H1 (cell line): ENCODE measurements around the gene RNF38. TPM values are rescaled to one million over a fixed set of nuclear protein-coding genes. Genes with fewer than 3 reads are reported as not detected.

Experiments used
- CTCF ChIA-PET: fragments of 300-600 bp; sonication (Branson Sonifier 250); formaldehyde crosslinking; loops from one replicate; lab custom pipeline; 2021; ENCODE audit not compliant: partially characterized antibody; lab: Charles Lee
- POLR2A ChIA-PET: fragments of 300-600 bp; sonication (Branson Sonifier 250); formaldehyde crosslinking; loops from one replicate; lab custom pipeline; 2021; ENCODE audit warnings: inconsistent platforms; ENCODE audit not compliant: partially characterized antibody; lab: Charles Lee
- DNase-seq, 2 experiments: peaks; one replicate each; pipeline versions ENCODE4 v3.0.0 to v3.0.0-alpha.2; 2010 to 2022; ENCODE audit warnings: low spot score in 2 of 2, low read depth in 1 of 2, mixed read lengths in 1 of 2
- FAIRE-seq: peaks from 2 replicates; lab custom pipeline; 2011; peaks lifted over from hg19 to GRCh38; lab: Jason Lieb, UNC
- H2AFZ ChIP-seq: 2 replicates; pipeline ENCODE4 v1.8.1; 2012; ENCODE audit warnings: low read length, inconsistent platforms
- H2AK5ac ChIP-seq: 2 replicates; pipeline ENCODE4 v1.6.1; 2013; ENCODE audit warnings: low read depth, low read length
- H2BK120ac ChIP-seq: replicated peaks from 2 replicates; pipeline ENCODE3; 2013; ENCODE audit warnings: low read depth, low read length, inconsistent platforms
- H2BK12ac ChIP-seq: 2 replicates; pipeline ENCODE4 v1.6.1; 2013; ENCODE audit warnings: low read depth, low read length
- H2BK15ac ChIP-seq: 2 replicates; pipeline ENCODE4 v1.6.1; 2013; ENCODE audit warnings: low read length
- H2BK20ac ChIP-seq: 2 replicates; pipeline ENCODE4 v1.6.1; 2013; ENCODE audit warnings: low read length
- H2BK5ac ChIP-seq: 2 replicates; pipeline ENCODE4 v1.6.1; 2013; ENCODE audit warnings: low read depth, low read length
- H3K14ac ChIP-seq: 2 replicates; pipeline ENCODE4 v1.6.1; 2013; ENCODE audit warnings: inconsistent platforms; ENCODE audit not compliant: insufficient read length
- H3K18ac ChIP-seq: 2 replicates; pipeline ENCODE4 v1.6.1; 2013; ENCODE audit warnings: low read length; ENCODE audit errors: extremely low read depth
- H3K23ac ChIP-seq: 2 replicates; pipeline ENCODE4 v1.6.1; 2013; ENCODE audit warnings: inconsistent platforms; ENCODE audit not compliant: insufficient read length
- H3K23me2 ChIP-seq: 2 replicates; pipeline ENCODE4 v1.6.1; 2013; ENCODE audit warnings: low read depth, low read length
- H3K27ac ChIP-seq: 2 replicates; pipeline ENCODE4 v1.6.1; 2011; ENCODE audit warnings: low read depth, low read length, inconsistent platforms
- H3K27me3 ChIP-seq, 4 experiments: replicated peaks in 1 of 4; 1 replicate in 1 of 4; 2 replicates in 3 of 4; pipeline versions ENCODE4 v1.6.1 to v1.8.1; 2011 to 2013; ENCODE audit warnings: low read length in 3 of 4, mild to moderate bottlenecking in 3 of 4, inconsistent platforms in 2 of 4, mixed read lengths in 2 of 4, moderate library complexity in 1 of 4; ENCODE audit not compliant: control insufficient read depth in 3 of 4, insufficient read depth in 3 of 4; ENCODE audit errors: extremely low read depth in 1 of 4
- H3K36me3 ChIP-seq, 4 experiments: 2 replicates each; pipeline versions ENCODE4 v1.6.1 to v1.8.1; 2011 to 2013; ENCODE audit warnings: mild to moderate bottlenecking in 4 of 4, low read length in 3 of 4, moderate library complexity in 2 of 4, control low read depth in 1 of 4, inconsistent platforms in 1 of 4; ENCODE audit not compliant: insufficient read depth in 4 of 4, control insufficient read depth in 2 of 4
- H3K4ac ChIP-seq: replicated peaks from 2 replicates; pipeline ENCODE3; 2013; ENCODE audit warnings: low read length, low read depth, mixed read lengths, inconsistent platforms; ENCODE audit not compliant: insufficient read length
- H3K4me1 ChIP-seq, 4 experiments: replicated peaks in 1 of 4; 1 replicate in 1 of 4; 2 replicates in 3 of 4; pipeline versions ENCODE4 v1.6.1 to v1.8.1; 2011 to 2013; ENCODE audit warnings: low read length in 3 of 4, inconsistent platforms in 2 of 4, mixed read lengths in 1 of 4; ENCODE audit not compliant: insufficient read depth in 4 of 4, control insufficient read depth in 3 of 4
- H3K4me2 ChIP-seq, 2 experiments: 2 replicates each; pipeline versions ENCODE4 v1.6.1 to v1.8.1; 2011 to 2013; ENCODE audit warnings: low read depth in 2 of 2, low read length in 2 of 2, control low read depth in 1 of 2, inconsistent platforms in 1 of 2, mild to moderate bottlenecking in 1 of 2; ENCODE audit not compliant: insufficient read depth in 1 of 2
- H3K4me3 ChIP-seq, 4 experiments: fragments of 200-600, 300-600 bp in 1 of 4; sonication (generic), shearing (Covaris generic), sonication (Bioruptor Twin) in 1 of 4; 2 replicates each; pipeline versions ENCODE4 v1.5.1 to v1.8.1; 2011 to 2016; ENCODE audit warnings: low read length in 4 of 4, low read depth in 3 of 4, control low read depth in 2 of 4, inconsistent platforms in 2 of 4, mild to moderate bottlenecking in 2 of 4, mixed read lengths in 1 of 4, moderate library complexity in 1 of 4; ENCODE audit not compliant: insufficient read depth in 2 of 4; ENCODE audit errors: extremely low read depth in 1 of 4
- H3K56ac ChIP-seq: replicated peaks from 2 replicates; pipeline ENCODE3; 2013; ENCODE audit warnings: low read depth, mild to moderate bottlenecking, mixed read lengths, low read length, inconsistent platforms; ENCODE audit not compliant: insufficient read length
- H3K79me1 ChIP-seq: 2 replicates; pipeline ENCODE4 v1.6.1; 2013; ENCODE audit warnings: low read depth, low read length, control low read depth
- H3K79me2 ChIP-seq, 2 experiments: 2 replicates each; pipeline versions ENCODE4 v1.6.1 to v1.8.1; 2012 to 2013; ENCODE audit warnings: low read length in 2 of 2, mild to moderate bottlenecking in 2 of 2, inconsistent platforms in 1 of 2; ENCODE audit not compliant: insufficient read depth in 2 of 2, control insufficient read depth in 1 of 2
- H3K9ac ChIP-seq, 4 experiments: replicated peaks in 1 of 4; 1 replicate in 1 of 4; 2 replicates in 3 of 4; pipeline versions ENCODE4 v1.6.1 to v1.8.1; 2011 to 2013; ENCODE audit warnings: low read depth in 3 of 4, low read length in 3 of 4, control low read depth in 2 of 4, mild to moderate bottlenecking in 2 of 4, moderate library complexity in 2 of 4, inconsistent platforms in 1 of 4; ENCODE audit errors: extremely low read depth in 1 of 4
- H3K9me3 ChIP-seq, 2 experiments: 2 replicates each; pipeline versions ENCODE4 v1.6.1 to v1.8.1; 2012 to 2013; ENCODE audit warnings: mild to moderate bottlenecking in 2 of 2, moderate library complexity in 2 of 2, control low read depth in 1 of 2, inconsistent platforms in 1 of 2, low read depth in 1 of 2, low read length in 1 of 2, mixed read lengths in 1 of 2; ENCODE audit not compliant: insufficient read depth in 2 of 2
- H4K20me1 ChIP-seq, 2 experiments: replicated peaks in 1 of 2; 2 replicates each; pipeline versions ENCODE3 to v1.8.1; 2011 to 2013; ENCODE audit warnings: inconsistent platforms in 2 of 2, low read length in 2 of 2, mild to moderate bottlenecking in 1 of 2; ENCODE audit not compliant: insufficient read depth in 2 of 2, control insufficient read depth in 1 of 2
- H4K5ac ChIP-seq: 2 replicates; pipeline ENCODE4 v1.6.1; 2013; ENCODE audit warnings: low read length, low read depth, mixed read lengths, inconsistent platforms; ENCODE audit not compliant: insufficient read length
- H4K8ac ChIP-seq: 2 replicates; pipeline ENCODE4 v1.8.0; 2013; ENCODE audit warnings: mild to moderate bottlenecking, moderate library complexity, low read length, inconsistent platforms; ENCODE audit not compliant: insufficient read depth; ENCODE audit errors: extremely low read depth
- H4K91ac ChIP-seq: replicated peaks from 2 replicates; pipeline ENCODE3; 2013; ENCODE audit warnings: low read length, mixed read lengths, inconsistent platforms; ENCODE audit not compliant: insufficient read length
- CTCF ChIP-seq, 3 experiments: IDR thresholded peaks; 1 replicate in 2 of 3; 2 replicates in 1 of 3; pipeline versions ENCODE4 v1.5.1 to v1.6.1; 2011; ENCODE audit warnings: low read length in 3 of 3, mild to moderate bottlenecking in 3 of 3, inconsistent platforms in 2 of 3, low read depth in 1 of 3, moderate library complexity in 1 of 3; ENCODE audit not compliant: insufficient read depth in 1 of 3; ENCODE audit errors: control extremely low read depth in 1 of 3
- GABPA ChIP-seq: IDR thresholded peaks from 2 replicates; pipeline ENCODE4 v1.6.1; 2011; ENCODE audit warnings: mild to moderate bottlenecking, low read length, moderate library complexity, borderline replicate concordance; ENCODE audit not compliant: insufficient read depth
- NANOG ChIP-seq: IDR thresholded peaks from 2 replicates; pipeline ENCODE4 v1.6.1; 2011; ENCODE audit warnings: low read length, low read depth, mild to moderate bottlenecking, inconsistent platforms; ENCODE audit not compliant: insufficient read depth, poor library complexity, severe bottlenecking
- RAD21 ChIP-seq, 2 experiments: IDR thresholded peaks in 1 of 2; conservative IDR thresholded peaks in 1 of 2; 2 replicates each; pipeline ENCODE4 v1.6.1; 2011; ENCODE audit warnings: low read depth in 2 of 2, low read length in 2 of 2, improper control_type of control experiment in 1 of 2, inconsistent platforms in 1 of 2, mild to moderate bottlenecking in 1 of 2, moderate library complexity in 1 of 2
- RBBP5 ChIP-seq: IDR thresholded peaks from 2 replicates; pipeline ENCODE4 v1.7.1; 2012; ENCODE audit warnings: low read depth, mild to moderate bottlenecking, inconsistent platforms, low read length, moderate library complexity, borderline replicate concordance
- SUZ12 ChIP-seq: fragments of 200-600 bp; sonication (generic); IDR thresholded peaks from 2 replicates; pipeline ENCODE4 v1.6.1; 2012; ENCODE audit warnings: mild to moderate bottlenecking, inconsistent platforms, low read length, moderate library complexity, mixed read lengths
- WGBS, 2 experiments: shearing (Covaris generic) in 1 of 2; methylation state at CpG; one replicate each; pipeline versions ENCODE4 v1.1.6 to v1.1.7; 2013 to 2015; ENCODE audit warnings: low lambda C conversion rate in 2 of 2, mixed read lengths in 2 of 2, inconsistent platforms in 1 of 2, low coverage in 1 of 2, missing lambda C conversion rate in 1 of 2; ENCODE audit not compliant: insufficient replicate concordance in 2 of 2, insufficient coverage in 1 of 2, insufficient read length in 1 of 2; ENCODE audit errors: extremely low coverage in 1 of 2, missing lambda C conversion rate in 1 of 2; 5-methylcytosine and 5-hydroxymethylcytosine counted together
- polyA plus RNA-seq, 7 experiments: library from polyadenylated mRNA; depleted of rRNA in 3 of 7; stranded (reverse) in 5 of 7; unstranded in 2 of 7; fragments of >200 nt in 5 of 7; fragments of 200-250 nt in 2 of 7; gene quantifications; 1 replicate in 5 of 7; 2 replicates in 1 of 7; 4 replicates in 1 of 7; pipeline versions ENCODE4 v1.2.1 to v1.2.3, GENCODE V29; 2011 to 2013; ENCODE audit warnings: missing spikeins in 2 of 7, mixed read lengths in 2 of 7
- total RNA-seq: library from RNA; stranded (reverse); fragmentation: NEBNext Ultra II Directional; extraction: Animal tissue kit (Norgen Biotek cat#: 25700); gene quantifications from 2 replicates; pipeline ENCODE4 v1.2.1, GENCODE V29; 2021

The RNF38 gene
- total and polyA plus RNA-seq, 2 of the 8 experiments (the other 6 are each of a cell fraction or from before 2014, with no cell fraction given): 54.9 to 60.9 TPM

DNA sequence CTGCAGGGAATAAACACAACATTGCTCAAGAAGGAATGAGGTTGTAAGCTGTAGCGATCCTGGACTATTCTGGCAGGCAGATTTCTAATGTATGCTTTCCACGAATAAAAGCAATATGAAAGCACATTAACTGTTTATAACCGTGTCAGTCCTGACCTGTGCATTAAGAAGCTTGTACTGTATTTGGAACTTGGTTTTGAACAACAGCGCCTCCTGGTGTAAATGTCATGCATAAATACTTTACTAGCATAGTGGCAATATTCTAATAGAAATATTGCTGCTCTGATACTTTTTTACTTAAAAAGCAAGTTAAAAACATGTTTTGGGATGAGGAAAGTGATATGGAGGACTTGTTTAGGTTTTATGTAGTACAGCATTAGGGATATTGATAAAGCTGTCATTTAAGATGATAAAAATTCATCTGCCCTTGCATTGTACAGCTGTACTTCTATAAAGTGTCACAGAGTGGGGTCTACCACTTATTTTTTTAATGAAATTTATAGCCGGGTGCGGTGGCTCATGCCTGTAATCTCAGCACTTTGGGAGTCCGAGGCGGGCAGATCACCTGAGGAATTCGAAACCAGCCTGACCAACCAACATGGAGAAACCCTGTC, 71.2 kb downstream of the RNF38 start:
- Histone ChIP-seq H3K4me1 (no peaks in the 10 kb centered on the region), H2BK120ac (no peak overlapping the region), H2BK15ac (no peak overlapping the region), H2AK5ac (no peak overlapping the region), H3K14ac (no peak overlapping the region), H3K9ac (no peak overlapping the region), H3K36me3 (peaks cover 0 to 3% (median 0%) of the 10 kb centered on the region in 4 experiments; a peak in 2 of 8 replicates), H3K27ac (no peak overlapping the region), H2BK20ac (no peak overlapping the region), H4K5ac (no peak overlapping the region), H3K4ac (no peak overlapping the region), H2AFZ (no peak overlapping the region), H4K20me1 (peaks cover 0 to 2% of the 10 kb centered on the region in 2 experiments), H3K79me2 (no peaks in the 10 kb centered on the region), H2BK12ac (no peak overlapping the region), H3K23me2 (no peaks in the 10 kb centered on the region; the same call in 1 of the 2 replicates), H3K4me2 (no peak overlapping the region), H3K27me3 (no peaks in the 10 kb centered on the region), H3K79me1 (no peaks in the 10 kb centered on the region)
- peak; percentile 66 for FAIRE-seq
- CTCF ChIA-PET: interaction anchor here (0.6 to 4.8 kb wide), 50 partner anchors 9 to 659 kb away, joined by 3 to 45 read pairs (median 4); partner anchors contain the start of gene GNE
- 59% methylated on average over 9 of the region's 9 CpGs; no CpG with 5 or more reads in 1 of the 2 experiments for WGBS, 2 experiments
- DNase-seq: no peak
- POLR2A ChIA-PET: interaction anchor here (0.7 to 2.0 kb wide), 11 partner anchors 9 to 137 kb away, joined by 3 to 10 read pairs (median 4); partner anchors contain the start of genes CLTA and GNE
- TF ChIP-seq CTCF (IDR thresholded peaks at IDR 0.05; ENCODE audit: control extremely low read depth in 1 of 3, insufficient read depth in 1 of 3, low read depth in 1 of 3, low read length in 3 of 3) (peak in 2 of 3 experiments; percentile 51 to 68; a peak in 3 of 4 replicates), GABPA (no peak), RBBP5 (no peak), SUZ12 (no peak), NANOG (no peak), RAD21 (IDR thresholded peaks at IDR 0.05 in 1 of 2, conservative IDR thresholded peaks at IDR 0.05 in 1 of 2; ENCODE audit: low read depth in 2 of 2, low read length in 2 of 2) (peak; percentile 75 to 78)
- TF ChIP-seq, all 59 proteins: peak for 2
- H4K91ac ChIP-seq: no peak overlapping the region
- no peak overlapping the region for H4K8ac ChIP-seq
- no peak overlapping the region for H2BK5ac ChIP-seq
- H3K4me3 ChIP-seq: no peak overlapping the region
- no peaks in the 10 kb centered on the region for H3K9me3 ChIP-seq
- H3K23ac ChIP-seq: no peak overlapping the region
- H3K56ac ChIP-seq: no peak overlapping the region
- H3K18ac ChIP-seq: no peak overlapping the region
